HG02885 (cell line): ENCODE results near the gene SMC1A.
A peak's percentile ranks its signal among the peaks of the same experiment; 100 is the strongest.
"Not testable (repeated sequence)": the region's sequence is repeated elsewhere in the genome, so short reads cannot be mapped to it uniquely, and the experiment has no call there.

Experiments used
- ATAC-seq: cut with Tn5 transposase; IDR thresholded peaks from one replicate; pipeline ENCODE4 v1.9.1; 2021; ENCODE audit warnings: mild to moderate bottlenecking; ENCODE audit not compliant: unreplicated experiment, poor library complexity

The SMC1A gene

GRCh38 chrX:53422086-53422860 lies at the start of gene SMC1A:
Gene SMC1A (minus strand): TSS chrX:53422654. CDS start chrX:53422600, 54 bp downstream.
- ATAC-seq, result peak; percentile 94

- no peak for ATAC-seq
Observed at GRCh38 chrX:53471346-53471745, 48.9 kb upstream of the SMC1A start.

- not testable (repeated sequence) for ATAC-seq
Observed at GRCh38 chrX:53468659-53469058, 46.2 kb upstream of the SMC1A start.

GRCh38 chrX:53458082-53458481 lies 35.6 kb upstream of the SMC1A start:
- no peak for ATAC-seq

GRCh38 chrX:53456254-53456653 lies 33.8 kb upstream of the SMC1A start:
- no peak for ATAC-seq

GRCh38 chrX:53452812-53453211 lies 30.4 kb upstream of the SMC1A start:
- ATAC-seq, result no peak

GRCh38 chrX:53449632-53450031 lies 27.2 kb upstream of the SMC1A start:
- ATAC-seq, result no peak

- ATAC-seq, result no peak
Observed at GRCh38 chrX:53447441-53447840, 25.0 kb upstream of the SMC1A start.

- ATAC-seq, result peak; percentile 36
Observed at GRCh38 chrX:53445977-53446376, 23.5 kb upstream of the SMC1A start.

GRCh38 chrX:53442322-53442631 lies 19.8 kb upstream of the SMC1A start:
- ATAC-seq, result no peak

- peak; percentile 82 for ATAC-seq
Observed at GRCh38 chrX:53441531-53442321, 19.3 kb upstream of the SMC1A start.

- no peak for ATAC-seq
Observed at GRCh38 chrX:53440621-53441517, 18.4 kb upstream of the SMC1A start.

GRCh38 chrX:53440101-53440500 lies 17.6 kb upstream of the SMC1A start:
- ATAC-seq, result no peak

GRCh38 chrX:53438832-53439230 lies 16.4 kb upstream of the SMC1A start:
- no peak for ATAC-seq

GRCh38 chrX:53438174-53438831 lies 15.8 kb upstream of the SMC1A start:
- ATAC-seq, result no peak

- ATAC-seq, result no peak
Observed at GRCh38 chrX:53437206-53437605, 14.8 kb upstream of the SMC1A start.

GRCh38 chrX:53435997-53436396 lies 13.5 kb upstream of the SMC1A start:
- ATAC-seq, result peak; percentile 77

- peak; percentile 89 for ATAC-seq
Observed at GRCh38 chrX:53433651-53434639, 11.5 kb upstream of the SMC1A start, which contains the start of gene HSD17B10. Gene HSD17B10 (minus strand): TSS chrX:53434370. CDS start chrX:53434345, 25 bp downstream.

GRCh38 chrX:53430231-53430630 lies 7.8 kb upstream of the SMC1A start:
- no peak for ATAC-seq
